C1 segment of cervical spinal cord (tissue), 14 donors: ENCODE data around the gene SLC12A5.

Source experiments
- DNase-seq, 14 donors: peaks; one replicate each; lab custom pipeline; 2025; lab: John Stamatoyannopoulos, UW

SLC12A5 gene

DNA sequence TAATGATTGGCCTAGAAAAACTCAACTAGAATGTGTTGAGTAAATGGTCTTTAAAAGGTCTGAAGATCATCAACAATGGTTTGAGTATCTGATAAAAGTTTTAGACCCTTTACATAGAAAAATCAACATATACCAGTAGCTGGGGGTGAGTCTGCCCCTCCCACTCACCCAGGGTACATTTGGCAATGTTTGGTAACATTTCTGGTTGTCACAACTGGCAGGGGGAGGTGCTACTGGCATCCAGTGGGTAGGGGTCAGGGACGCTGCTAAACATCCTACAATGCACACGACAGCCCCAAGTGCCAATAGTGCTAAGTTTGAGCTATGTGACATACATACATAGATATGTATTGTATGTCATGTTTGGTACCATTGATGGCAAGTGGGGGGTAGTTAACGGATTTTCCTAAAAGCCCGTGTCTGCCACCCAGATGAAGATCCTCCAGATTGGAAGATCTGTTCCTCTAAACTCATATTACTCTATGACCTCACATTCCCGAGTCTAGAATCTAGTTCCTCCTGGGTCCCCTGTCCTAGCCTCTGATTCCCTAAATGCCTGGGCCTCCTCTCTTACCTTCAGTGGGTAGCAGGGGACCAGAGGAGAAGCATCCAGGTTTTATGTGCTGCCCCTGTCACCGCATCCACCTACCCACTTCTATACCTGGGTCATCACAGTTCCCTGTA is 22.9 kb upstream of the SLC12A5 start:
- no peak for DNase-seq

DNA sequence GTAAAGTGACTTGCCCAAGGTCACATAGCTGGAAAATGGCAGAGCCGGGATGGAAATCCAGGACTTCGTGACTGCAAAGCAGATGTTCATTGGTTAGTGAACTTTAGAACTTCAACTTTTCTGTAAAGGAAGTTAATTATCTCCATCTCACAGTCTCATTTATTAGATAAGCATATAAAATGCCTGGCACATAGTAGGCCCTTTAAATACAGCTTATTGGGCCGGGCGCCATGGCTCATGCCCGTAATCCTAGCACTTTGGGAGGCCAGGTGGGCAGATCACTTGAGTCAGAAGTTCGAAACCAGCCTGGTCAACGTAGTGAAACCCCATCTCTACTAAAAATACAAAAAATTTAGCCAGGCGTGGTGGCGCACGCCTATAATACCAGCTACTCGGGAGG is 22.1 kb upstream of the SLC12A5 start:
- DNase-seq = no peak

- DNase-seq = no peak
Observed at GRCh38 chr20:46007671-46008070, 21.3 kb upstream of the SLC12A5 start.

DNA sequence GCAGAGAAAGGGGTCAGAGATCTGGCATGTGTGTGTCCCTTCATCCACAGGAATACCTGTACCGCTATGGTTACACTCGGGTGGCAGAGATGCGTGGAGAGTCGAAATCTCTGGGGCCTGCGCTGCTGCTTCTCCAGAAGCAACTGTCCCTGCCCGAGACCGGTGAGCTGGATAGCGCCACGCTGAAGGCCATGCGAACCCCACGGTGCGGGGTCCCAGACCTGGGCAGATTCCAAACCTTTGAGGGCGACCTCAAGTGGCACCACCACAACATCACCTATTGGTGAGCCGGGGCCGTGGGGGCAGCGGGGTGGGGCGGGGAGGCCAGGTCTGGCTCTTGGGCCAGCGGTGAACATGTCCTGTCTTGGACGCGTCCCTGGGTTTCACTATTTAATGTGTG is 19.2 kb upstream of the SLC12A5 start:
- DNase-seq = no peak

DNA sequence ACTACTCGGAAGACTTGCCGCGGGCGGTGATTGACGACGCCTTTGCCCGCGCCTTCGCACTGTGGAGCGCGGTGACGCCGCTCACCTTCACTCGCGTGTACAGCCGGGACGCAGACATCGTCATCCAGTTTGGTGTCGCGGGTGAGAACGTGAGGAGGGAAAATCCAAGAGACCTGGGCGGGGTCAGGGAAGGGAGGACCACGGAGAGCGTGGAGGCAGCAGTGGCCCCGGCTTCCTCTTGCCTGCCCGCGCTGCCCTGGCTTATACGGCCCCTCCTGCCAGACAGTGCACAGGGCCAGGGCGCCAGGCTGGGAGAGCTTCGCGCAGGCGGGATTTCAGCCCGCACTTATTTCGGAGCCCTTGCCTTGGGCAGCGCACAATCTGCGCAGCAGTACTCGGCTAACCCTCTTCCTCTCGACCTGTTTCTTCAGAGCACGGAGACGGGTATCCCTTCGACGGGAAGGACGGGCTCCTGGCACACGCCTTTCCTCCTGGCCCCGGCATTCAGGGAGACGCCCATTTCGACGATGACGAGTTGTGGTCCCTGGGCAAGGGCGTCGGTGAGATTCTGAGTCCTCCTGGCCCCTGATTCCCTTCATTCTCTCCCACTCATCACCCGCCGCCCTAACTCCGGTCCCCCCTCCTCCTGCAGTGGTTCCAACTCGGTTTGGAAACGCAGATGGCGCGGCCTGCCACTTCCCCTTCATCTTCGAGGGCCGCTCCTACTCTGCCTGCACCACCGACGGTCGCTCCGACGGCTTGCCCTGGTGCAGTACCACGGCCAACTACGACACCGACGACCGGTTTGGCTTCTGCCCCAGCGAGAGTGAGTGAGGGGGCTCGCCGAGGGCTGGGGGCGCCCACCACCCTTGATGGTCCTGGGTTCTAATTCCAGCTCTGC is 18.3 kb upstream of the SLC12A5 start:
- no peak for DNase-seq

DNA sequence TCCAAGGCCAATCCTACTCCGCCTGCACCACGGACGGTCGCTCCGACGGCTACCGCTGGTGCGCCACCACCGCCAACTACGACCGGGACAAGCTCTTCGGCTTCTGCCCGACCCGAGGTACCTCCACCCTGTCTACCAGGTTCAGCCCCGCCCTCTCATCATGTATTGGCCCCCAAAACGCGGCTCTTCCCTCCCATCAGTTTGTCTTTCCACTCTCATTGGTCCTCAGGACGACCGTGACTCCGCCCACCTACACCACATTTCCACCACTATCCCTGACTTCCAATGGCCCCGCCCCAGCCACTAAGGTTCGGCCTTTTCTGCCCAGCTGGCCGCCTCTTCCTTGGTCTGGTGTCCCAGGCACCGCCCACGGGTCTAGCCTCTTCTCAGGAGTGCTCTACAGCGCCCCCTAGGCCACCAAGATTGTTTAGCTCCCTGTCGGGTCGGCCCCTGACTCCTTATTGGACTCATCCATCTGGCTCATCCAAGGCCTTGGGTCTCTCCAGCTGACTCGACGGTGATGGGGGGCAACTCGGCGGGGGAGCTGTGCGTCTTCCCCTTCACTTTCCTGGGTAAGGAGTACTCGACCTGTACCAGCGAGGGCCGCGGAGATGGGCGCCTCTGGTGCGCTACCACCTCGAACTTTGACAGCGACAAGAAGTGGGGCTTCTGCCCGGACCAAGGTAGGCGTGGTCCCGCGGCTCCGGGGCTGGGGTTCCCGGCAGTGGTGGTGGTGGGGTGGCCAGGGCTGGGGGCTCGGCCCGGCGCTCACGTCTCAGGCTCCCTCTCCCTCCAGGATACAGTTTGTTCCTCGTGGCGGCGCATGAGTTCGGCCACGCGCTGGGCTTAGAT is 17.2 kb upstream of the SLC12A5 start:
- no peak for DNase-seq

DNA sequence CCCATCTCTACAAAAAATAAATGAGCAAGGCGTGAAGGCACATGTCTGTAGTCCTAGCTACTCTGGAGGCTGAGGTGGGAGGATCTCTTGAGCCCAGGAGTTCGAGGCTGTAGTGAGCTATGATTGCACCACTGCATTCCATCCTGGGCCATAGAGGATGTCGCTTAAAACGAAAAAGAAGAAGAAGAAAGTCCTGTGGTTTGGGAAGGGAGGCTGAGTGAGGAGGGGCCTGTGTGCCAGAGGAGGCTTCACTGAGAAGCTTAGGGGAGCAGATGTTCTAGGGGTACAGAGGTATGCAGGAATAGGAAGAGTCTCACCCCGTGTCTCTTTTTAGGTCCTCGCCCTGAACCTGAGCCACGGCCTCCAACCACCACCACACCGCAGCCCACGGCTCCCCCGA is 16.1 kb upstream of the SLC12A5 start:
- no peak for DNase-seq

- no peak for DNase-seq
Observed at GRCh38 chr20:46013322-46013828, 15.6 kb upstream of the SLC12A5 start.

DNA sequence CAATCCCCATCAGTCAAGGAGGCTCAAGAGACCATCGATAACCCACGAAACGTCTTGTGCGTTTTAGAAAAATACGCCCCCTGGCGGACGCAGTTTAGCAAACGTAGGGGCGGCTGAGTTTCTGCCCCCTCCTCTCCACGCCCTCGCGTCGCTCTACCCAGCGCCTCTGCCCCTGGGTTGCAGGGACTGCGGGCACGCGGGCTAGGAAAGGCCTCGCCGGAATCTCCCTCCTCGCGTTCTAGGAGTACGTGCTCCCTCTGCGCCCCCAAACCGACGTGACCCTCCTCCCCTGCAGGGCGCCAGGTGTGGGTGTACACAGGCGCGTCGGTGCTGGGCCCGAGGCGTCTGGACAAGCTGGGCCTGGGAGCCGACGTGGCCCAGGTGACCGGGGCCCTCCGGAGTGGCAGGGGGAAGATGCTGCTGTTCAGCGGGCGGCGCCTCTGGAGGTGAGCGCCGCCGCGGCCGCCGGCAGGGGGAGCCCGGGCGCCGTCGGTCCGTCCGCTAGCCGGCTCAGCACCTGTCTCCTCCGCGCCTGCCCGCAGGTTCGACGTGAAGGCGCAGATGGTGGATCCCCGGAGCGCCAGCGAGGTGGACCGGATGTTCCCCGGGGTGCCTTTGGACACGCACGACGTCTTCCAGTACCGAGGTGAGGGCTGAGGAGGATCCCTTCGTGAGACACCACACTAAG is 15.0 kb upstream of the SLC12A5 start:
- peak in 2 of 14 donors; percentile 19 to 30 for DNase-seq

DNA sequence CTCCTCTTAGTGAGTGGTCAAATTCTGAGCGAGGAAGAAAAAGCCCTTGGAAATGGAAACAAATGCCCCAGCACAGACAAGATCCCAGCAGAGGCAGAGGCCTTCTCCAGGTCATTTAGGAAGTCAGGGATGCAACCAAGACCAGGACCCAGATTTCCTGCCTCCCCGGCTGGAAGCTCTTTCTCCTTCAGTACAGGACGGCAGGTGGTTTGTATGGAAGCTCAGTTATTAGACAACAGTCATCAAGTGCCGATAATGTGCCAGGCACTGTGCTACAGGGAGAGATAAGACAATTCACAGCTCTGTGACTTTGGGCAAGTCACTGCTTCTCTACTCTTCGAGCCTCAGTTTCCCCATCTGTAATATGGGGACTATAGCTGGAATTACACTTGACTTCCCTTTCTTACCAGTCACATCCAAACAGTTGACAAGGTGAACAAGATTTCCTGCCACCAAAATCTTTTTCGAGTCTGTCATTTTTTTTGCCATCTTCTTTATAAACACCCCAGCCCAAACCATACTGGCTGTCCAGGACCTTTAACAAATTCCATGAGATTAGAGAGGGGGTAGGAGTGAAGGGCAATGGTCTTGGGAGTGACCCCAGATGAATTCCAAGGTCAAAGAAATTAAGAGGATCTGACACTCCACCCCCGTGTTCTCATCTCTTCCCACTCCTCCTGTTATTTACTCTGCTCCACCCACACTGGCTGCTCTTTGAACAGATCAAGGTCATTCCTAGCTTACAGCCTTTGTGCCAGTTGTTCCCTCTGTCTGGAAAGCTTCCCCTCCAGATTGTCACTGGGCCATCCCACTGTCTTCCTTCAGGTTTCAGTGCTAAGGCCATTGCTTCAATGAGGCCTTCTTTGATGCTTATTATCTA is 14.3 kb upstream of the SLC12A5 start:
- DNase-seq = no peak

GRCh38 chr20:46017272-46017671 is 11.7 kb upstream of the SLC12A5 start:
- DNase-seq = no peak

GRCh38 chr20:46018112-46018511 is 10.9 kb upstream of the SLC12A5 start:
- DNase-seq = no peak

GRCh38 chr20:46018611-46019010 is 10.4 kb upstream of the SLC12A5 start:
- no peak for DNase-seq

- DNase-seq = no peak
Observed at GRCh38 chr20:46020555-46020954, 8.5 kb upstream of the SLC12A5 start.

DNA sequence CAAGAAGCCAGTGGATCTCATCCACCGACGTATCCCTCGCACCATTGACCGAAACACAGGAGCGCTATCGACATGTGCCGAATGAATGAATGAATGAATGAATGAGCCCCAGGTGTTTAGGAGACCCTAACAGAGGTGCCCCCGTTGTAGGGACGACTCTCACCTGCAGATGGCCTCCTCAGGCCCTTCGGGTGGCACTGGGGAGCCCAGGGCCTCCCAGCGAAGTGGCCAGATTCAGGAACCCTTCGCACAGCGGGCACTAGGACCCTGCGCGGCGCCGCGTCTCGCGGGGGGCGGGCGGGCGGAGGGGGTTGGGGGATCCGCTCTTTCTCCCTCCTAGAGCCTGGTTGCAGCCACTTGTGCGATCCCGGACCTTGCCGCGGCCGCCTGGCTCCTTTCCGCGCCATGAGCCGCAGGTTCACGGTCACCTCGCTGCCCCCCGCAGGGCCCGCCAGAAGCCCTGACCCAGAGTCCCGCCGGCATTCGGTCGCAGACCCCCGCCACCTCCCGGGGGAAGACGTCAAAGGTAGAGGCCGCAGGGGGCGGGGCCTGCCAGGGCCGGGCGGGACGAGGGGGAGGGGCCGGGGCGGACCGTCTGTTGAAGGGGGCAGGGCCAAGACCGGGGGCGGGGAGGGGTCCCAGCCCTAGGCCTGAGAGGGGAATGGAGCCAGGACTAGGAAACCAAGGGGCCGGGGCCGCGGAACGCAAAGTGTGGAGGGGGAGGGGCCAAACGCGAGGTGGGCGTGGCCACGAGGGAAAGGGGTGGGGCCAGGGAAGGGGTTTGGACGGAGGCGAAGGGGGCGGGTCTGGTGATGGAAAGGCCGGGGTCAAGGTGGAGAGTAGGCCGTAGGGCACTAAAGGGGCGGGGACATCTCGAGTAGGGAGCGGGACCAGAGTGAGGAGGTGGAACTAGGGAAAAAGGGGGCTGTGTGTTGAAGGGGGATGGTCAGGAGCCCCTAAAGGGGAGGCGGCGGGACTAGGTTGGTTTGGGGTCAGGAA is 7.4 kb upstream of the SLC12A5 start:
- peak in 9 of 14 donors; percentile 19 to 77 (median 54) for DNase-seq

GRCh38 chr20:46022411-46023147 is 6.4 kb upstream of the SLC12A5 start:
- peak in 10 of 14 donors; percentile 8 to 71 (median 40) for DNase-seq

- no peak for DNase-seq
Observed at GRCh38 chr20:46023148-46023484, 5.9 kb upstream of the SLC12A5 start.

- DNase-seq = no peak
Observed at GRCh38 chr20:46023999-46024398, 5.0 kb upstream of the SLC12A5 start.
